Endothelial cell of umbilical vein (primary cell): Measurements from ENCODE around the gene SYNCRIP. TPM values are rescaled to one million over a fixed set of nuclear protein-coding genes. Genes with fewer than 3 reads are reported as not detected.
A peak's percentile ranks its signal among the peaks of the same experiment; 100 is the strongest.

Experiments
- BruUV-seq: library from RNA; stranded (reverse); fragments of 400-500 nt; replicated peaks from 2 replicates; lab custom pipeline; 2021; lab: Mats Ljungman, UMichigan
- CTCF ChIA-PET: fragments of 300-600, 350-600 bp; sonication (Branson Sonifier 250); formaldehyde crosslinking; loops from one replicate; lab custom pipeline; 2021; ENCODE audit warnings: antibody characterized with exemption, inconsistent platforms; lab: Charles Lee
- POLR2A ChIA-PET: fragments of 300-600, 350-600 bp; sonication (Branson Sonifier 250); formaldehyde crosslinking; loops from one replicate; lab custom pipeline; 2021; ENCODE audit warnings: antibody characterized with exemption, inconsistent platforms; lab: Charles Lee
- DNase-seq: peaks from one replicate; pipeline ENCODE4 v3.0.0-alpha.2; 2011; ENCODE audit warnings: low read depth, low spot score
- FAIRE-seq: peaks from 2 replicates; lab custom pipeline; 2011; peaks lifted over from hg19 to GRCh38; lab: Jason Lieb, UNC
- H2AFZ ChIP-seq: 2 replicates; pipeline ENCODE4 v1.6.0; 2012; ENCODE audit warnings: low read depth, low read length, control low read depth, inconsistent platforms
- H3K27ac ChIP-seq: 2 replicates; pipeline ENCODE4 v1.5.1; 2011; ENCODE audit warnings: low read depth, mild to moderate bottlenecking, control low read depth, low read length, moderate library complexity; ENCODE audit not compliant: insufficient read depth
- H3K27me3 ChIP-seq, 2 experiments: 2 replicates each; pipeline versions ENCODE4 v1.6.0 to v1.6.1; 2011; ENCODE audit warnings: low read length in 2 of 2, mixed read lengths in 1 of 2; ENCODE audit not compliant: control insufficient read depth in 2 of 2, insufficient read depth in 2 of 2
- H3K36me3 ChIP-seq, 2 experiments: 2 replicates in 1 of 2; 3 replicates in 1 of 2; pipeline ENCODE4 v1.5.1; 2011; ENCODE audit warnings: low read length in 2 of 2, mild to moderate bottlenecking in 1 of 2, moderate library complexity in 1 of 2; ENCODE audit not compliant: control insufficient read depth in 2 of 2, insufficient read depth in 2 of 2; ENCODE audit errors: extremely low read depth in 1 of 2
- H3K4me1 ChIP-seq: 3 replicates; pipeline ENCODE4 v1.5.1; 2011; ENCODE audit warnings: mild to moderate bottlenecking, low read length; ENCODE audit not compliant: control insufficient read depth, insufficient read depth; ENCODE audit errors: extremely low read depth
- H3K4me2 ChIP-seq: 2 replicates; pipeline ENCODE4 v1.6.1; 2011; ENCODE audit warnings: low read length, control low read depth, mixed read lengths; ENCODE audit not compliant: insufficient read depth
- H3K4me3 ChIP-seq, 3 experiments: fragments of 200-600 bp in 1 of 3; sonication (generic), shearing (Covaris generic) in 1 of 3; replicated peaks in 1 of 3; 2 replicates each; pipeline ENCODE4 v1.5.1; 2011 to 2016; ENCODE audit warnings: control low read depth in 3 of 3, low read length in 3 of 3, mild to moderate bottlenecking in 2 of 3, inconsistent platforms in 1 of 3, low read depth in 1 of 3, moderate library complexity in 1 of 3; ENCODE audit not compliant: insufficient read depth in 1 of 3
- H3K79me2 ChIP-seq: 2 replicates; pipeline ENCODE4 v1.6.0; 2012; ENCODE audit warnings: low read length, inconsistent platforms; ENCODE audit not compliant: control insufficient read depth, insufficient read depth
- H3K9ac ChIP-seq: replicated peaks from 2 replicates; pipeline ENCODE3; 2011; ENCODE audit warnings: low read length, control low read depth; ENCODE audit not compliant: insufficient read depth; ENCODE audit errors: extremely low read depth
- H3K9me1 ChIP-seq: replicated peaks from 3 replicates; pipeline ENCODE4 v1.6.0; 2011; ENCODE audit warnings: mild to moderate bottlenecking, low read length; ENCODE audit not compliant: control insufficient read depth, insufficient read depth; ENCODE audit errors: extremely low read depth
- H3K9me3 ChIP-seq: replicated peaks from 2 replicates; pipeline ENCODE4 v1.5.1; 2012; ENCODE audit warnings: low read length, inconsistent platforms; ENCODE audit not compliant: control insufficient read depth, insufficient read depth
- H4K20me1 ChIP-seq: replicated peaks from 2 replicates; pipeline ENCODE3; 2011; ENCODE audit warnings: mild to moderate bottlenecking, low read length; ENCODE audit not compliant: control insufficient read depth, insufficient read depth; ENCODE audit errors: extremely low read depth
- CTCF ChIP-seq, 2 donors: IDR thresholded peaks; 1 replicate in 1 of 2; 2 replicates in 1 of 2; pipeline ENCODE4 v1.5.1; 2011; ENCODE audit warnings: low read length in 2 of 2, mild to moderate bottlenecking in 2 of 2, moderate library complexity in 2 of 2, control low read depth in 1 of 2, inconsistent platforms in 1 of 2, low read depth in 1 of 2; ENCODE audit not compliant: insufficient read depth in 1 of 2; ENCODE audit errors: extremely low read depth in 1 of 2
- EZH2 ChIP-seq: IDR thresholded peaks from 2 replicates; pipeline ENCODE4 v1.6.1; 2012; ENCODE audit warnings: borderline replicate concordance, low read depth, mild to moderate bottlenecking, moderate library complexity, low read length, inconsistent platforms; ENCODE audit not compliant: severe bottlenecking
- FOS ChIP-seq: IDR thresholded peaks from 2 replicates; pipeline ENCODE4 v1.6.1; 2011; ENCODE audit warnings: mild to moderate bottlenecking, low read length, moderate library complexity, borderline replicate concordance; ENCODE audit not compliant: insufficient read depth
- GATA2 ChIP-seq: IDR thresholded peaks from 2 replicates; pipeline ENCODE4 v1.7.0; 2011; ENCODE audit warnings: low read depth, mild to moderate bottlenecking, moderate library complexity, mixed read lengths, low read length; ENCODE audit not compliant: insufficient read length, insufficient read depth
- JUN ChIP-seq: IDR thresholded peaks from 2 replicates; pipeline ENCODE4 v1.6.1; 2011; ENCODE audit warnings: borderline replicate concordance, low read depth; ENCODE audit not compliant: insufficient read length, insufficient read depth
- MAX ChIP-seq: IDR thresholded peaks from 2 replicates; pipeline ENCODE4 v1.6.1; 2011; ENCODE audit not compliant: insufficient read depth, insufficient read length
- MYC ChIP-seq: IDR thresholded peaks from one replicate; pipeline ENCODE4 v1.6.1; 2011; ENCODE audit warnings: mild to moderate bottlenecking, low read depth, low read length
- POLR2A ChIP-seq: IDR thresholded peaks from 2 replicates; pipeline ENCODE4 v1.6.1; 2012; ENCODE audit warnings: low read depth, mild to moderate bottlenecking, control low read depth, low read length
- POLR2AphosphoS5 ChIP-seq: IDR thresholded peaks from 2 replicates; pipeline ENCODE4 v1.6.1; 2012; ENCODE audit warnings: low read depth, mild to moderate bottlenecking, control low read depth, low read length, moderate library complexity; ENCODE audit not compliant: insufficient read depth
- dilution Hi-C: fragments of 300-500 bp; cut with MboI; formaldehyde crosslinking; loops from one replicate; pipeline ENCODE4 v1.15.0; 2019; ENCODE audit warnings: low sequenced_read_pairs; ENCODE audit not compliant: extremely low pct_ligation_motif_present
- intact Hi-C: fragments of 100-400 bp; cut with micrococcal nuclease; formaldehyde crosslinking; loops from one replicate; pipeline ENCODE4 v1.10.0; 2022
- polyA plus RNA-seq, 4 experiments: library from polyadenylated mRNA; depleted of rRNA in 3 of 4; stranded (reverse) in 3 of 4; unstranded in 1 of 4; fragments of >200 nt; gene quantifications; 2 replicates each; pipeline versions ENCODE4 v1.2.1 to v1.2.3, GENCODE V29; 2011 to 2012; ENCODE audit warnings: missing spikeins in 1 of 4
- total RNA-seq: library from RNA; stranded (reverse); gene quantifications from 2 replicates; pipeline ENCODE4 v1.2.3, GENCODE V29; 2021

Gene SYNCRIP
- total and polyA plus RNA-seq, 2 donors (not counting 3 experiments of a cell fraction or from before 2014, with no cell fraction given) = 16.3 to 155 TPM

- peak; percentile 93 for FAIRE-seq
- Histone ChIP-seq H4K20me1 (peaks cover 11% of the 10 kb centered on the region), H3K9me1 (no peaks in the 10 kb centered on the region), H3K4me1 (peaks cover 29% of the 10 kb centered on the region), H3K9me3 (no peaks in the 10 kb centered on the region), H3K79me2 (peaks cover 54% of the 10 kb centered on the region), H2AFZ (peak overlapping the region; percentile 75), H3K4me3 (peak overlapping the region; percentile 87 to 99 (median 96)), H3K9ac (peak overlapping the region; percentile 96), H3K27me3 (no peaks in the 10 kb centered on the region), H3K4me2 (peak overlapping the region; percentile 92), H3K27ac (peak overlapping the region; percentile 72), H3K36me3 (peaks cover 7 to 15% of the 10 kb centered on the region in 2 experiments)
- dilution Hi-C loops = no loop called here
- TF ChIP-seq GATA2 (no peak), EZH2 (no peak), POLR2AphosphoS5 (peak; percentile 100), JUN (no peak), CTCF (IDR thresholded peaks at IDR 0.05; ENCODE audit: extremely low read depth in 1 of 2, insufficient read depth in 1 of 2, low read depth in 1 of 2, low read length in 2 of 2) (peak in 1 of 2 donors; percentile 9), FOS (no peak), POLR2A (peak; percentile 100), MYC (peak; percentile 68), MAX (peak; percentile 57)
- intact Hi-C loops = loop anchor here (1.0 to 10.0 kb wide), 8 partner anchors 36 to 914 kb away; partner anchors contain the start of genes SNX14 and TBX18
- POLR2A ChIA-PET = interaction anchor here (0.7 to 5.8 kb wide), 27 partner anchors 9 to 326 kb away, joined by 3 to 372 read pairs (median 4); partner anchors contain the start of genes NT5E, SNX14 and SYNCRIP
- peak; percentile 99 for DNase-seq
- CTCF ChIA-PET = interaction anchor here (2.6 to 6.3 kb wide), 2 partner anchors 37 to 142 kb away, joined by 6 to 78 read pairs; partner anchors contain the start of gene SYNCRIP
- BruUV-seq = no TSS peak
These were observed 36.1 kb upstream of the SYNCRIP start for GRCh38 chr6:85678602-85679444.
